ENCODE results near the gene ASS1. TPM values are rescaled to one million over a fixed set of nuclear protein-coding genes. Genes with fewer than 3 reads are reported as not detected.

ASS1 gene
- polyA plus RNA-seq, 5 donors: 12.2 to 33.2 (median 22.0) TPM

DNA sequence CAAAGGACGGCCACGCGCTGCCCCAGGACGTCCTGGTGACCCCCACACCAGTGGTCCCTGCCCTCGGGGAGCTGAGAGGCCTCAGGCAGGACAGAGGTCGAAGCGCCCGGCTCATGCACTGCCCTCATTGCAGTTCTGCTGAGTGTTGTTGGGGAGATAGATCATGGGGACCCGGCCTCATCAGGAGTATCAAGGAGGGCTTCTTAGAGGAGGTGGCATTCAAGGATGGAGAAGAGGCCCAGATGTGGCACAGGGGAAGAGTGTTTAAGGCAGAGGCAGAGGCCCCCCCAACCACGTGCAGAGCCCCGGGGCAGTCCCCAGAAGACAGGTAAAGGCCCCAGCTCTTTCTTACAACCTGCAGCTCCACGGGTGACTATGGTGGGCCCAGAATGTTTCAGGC is 26.2 kb downstream of the ASS1 start:
- DNase-seq: no peak

DNA sequence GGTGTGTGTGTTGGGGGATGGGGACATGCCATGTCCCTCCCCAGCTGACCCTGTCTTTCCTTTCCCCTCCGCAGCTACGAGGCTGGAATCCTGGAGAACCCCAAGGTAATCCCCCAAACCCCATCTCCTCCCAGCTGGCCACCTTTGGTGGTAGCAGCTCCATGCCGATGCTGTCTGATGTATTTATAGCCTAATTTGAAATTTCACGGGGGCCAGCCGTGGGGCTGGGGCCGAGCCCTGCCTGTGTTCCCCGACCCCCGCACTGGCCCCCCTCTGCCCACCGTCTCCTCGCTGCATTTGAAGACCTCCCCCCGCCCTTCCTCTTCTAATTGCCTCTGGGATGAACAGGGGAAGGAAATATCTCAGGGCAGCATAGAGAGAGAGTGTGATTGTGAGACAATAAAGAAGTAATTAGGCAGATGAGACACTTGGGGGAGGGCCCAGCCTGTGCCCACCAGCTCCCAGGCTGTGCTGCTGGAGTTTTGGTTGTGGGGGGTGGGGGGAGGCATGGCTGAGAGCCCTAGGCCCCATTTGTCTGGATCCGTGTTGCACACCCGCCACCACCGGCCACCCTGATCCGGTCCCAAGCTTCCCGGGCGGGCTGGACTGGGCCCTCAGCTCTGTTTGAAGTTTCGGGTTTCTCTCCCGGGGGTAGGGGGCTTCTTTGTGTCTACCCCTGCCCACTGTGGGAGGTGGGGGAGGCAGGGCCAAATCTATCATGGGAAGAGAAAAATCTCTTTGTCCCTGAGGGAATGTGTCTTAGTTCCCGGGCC is 26.8 kb downstream of the ASS1 start:
- no peak for DNase-seq

DNA sequence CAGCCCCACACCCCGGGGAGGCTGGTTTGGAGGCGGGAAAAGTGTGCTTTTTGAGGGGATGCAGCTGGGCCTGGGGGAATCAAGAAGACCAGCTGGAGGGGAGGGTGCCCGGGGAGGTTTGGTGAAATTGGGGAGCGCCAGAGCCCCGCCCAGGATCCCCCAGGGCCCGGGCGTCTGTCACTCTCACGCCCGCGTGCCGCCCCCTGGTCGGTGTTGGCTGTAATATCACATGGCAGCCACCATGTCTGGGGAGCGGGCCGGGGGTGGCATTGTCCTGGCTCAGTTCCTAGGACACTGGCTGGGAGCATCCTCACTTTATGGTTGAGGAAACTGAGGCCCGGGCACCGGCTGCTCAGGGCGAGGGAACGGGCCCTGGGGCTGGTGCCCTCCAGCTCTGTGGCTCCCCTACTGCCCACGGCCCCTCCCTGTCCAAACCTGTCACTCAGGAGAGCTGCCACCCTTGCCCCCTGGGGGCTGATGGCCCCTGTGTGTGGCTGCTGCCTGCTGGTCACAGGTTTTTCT is 27.5 kb downstream of the ASS1 start:
- DNase-seq: no peak

DNA sequence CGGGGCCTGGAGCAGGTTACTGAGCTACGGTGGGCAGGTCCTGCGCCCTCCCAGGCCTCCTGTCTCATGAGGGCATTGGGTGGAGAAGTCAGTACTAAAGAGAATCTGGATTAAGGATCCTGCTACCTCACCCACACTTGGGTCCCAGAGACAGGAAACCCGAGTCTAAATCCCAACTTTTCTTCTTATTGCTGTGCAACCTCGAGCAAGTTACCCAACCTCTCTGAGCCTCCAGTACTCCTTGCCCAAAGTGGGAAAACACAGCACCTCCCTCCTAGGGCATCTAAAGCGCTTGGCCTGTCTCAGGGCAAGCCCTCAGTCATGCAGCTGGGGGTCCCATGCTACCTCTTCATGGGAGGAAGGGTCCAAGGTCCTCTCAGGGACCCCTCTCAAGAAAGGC is 28.2 kb downstream of the ASS1 start:
- no peak for DNase-seq

DNA sequence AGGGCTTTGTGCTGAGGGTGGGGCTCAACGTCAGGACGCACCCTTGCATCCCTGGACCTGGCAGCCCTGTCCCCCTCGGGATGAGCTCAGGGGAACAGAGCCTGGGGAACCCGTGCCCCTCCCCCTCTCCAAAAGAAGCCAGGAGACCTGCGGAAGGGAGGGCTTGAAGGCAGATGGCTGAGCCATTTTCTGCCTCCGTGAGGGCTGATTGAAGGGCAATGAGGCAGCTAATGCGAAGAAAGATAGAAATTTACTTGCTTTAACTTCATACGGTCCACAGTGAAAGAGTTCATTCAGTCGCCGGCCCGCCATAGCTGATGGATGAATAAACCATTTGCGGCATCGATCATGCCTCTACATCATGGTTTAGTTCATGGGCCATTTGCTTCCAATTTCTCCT is 28.8 kb downstream of the ASS1 start:
- DNase-seq: no peak

DNA sequence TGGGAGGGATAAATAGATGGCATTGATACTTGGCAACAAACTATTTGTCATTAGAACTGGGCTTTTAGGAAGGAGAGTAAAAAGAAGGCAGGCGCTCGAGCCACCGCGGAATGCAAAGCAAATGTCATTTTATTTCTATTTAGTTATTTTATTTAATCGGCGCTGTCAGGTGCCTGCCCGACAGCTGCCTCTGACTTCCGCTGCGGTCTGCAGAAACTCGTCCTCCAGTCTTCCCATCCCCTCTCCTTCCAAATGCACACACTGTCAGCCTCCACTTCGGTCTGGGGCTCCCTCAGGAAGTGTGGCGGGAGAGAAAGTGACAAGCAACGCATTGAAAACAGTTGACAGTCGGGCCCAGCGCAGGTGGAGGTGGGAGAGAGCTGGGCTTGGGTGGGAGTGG is 29.3 kb downstream of the ASS1 start:
- no peak for DNase-seq

DNA sequence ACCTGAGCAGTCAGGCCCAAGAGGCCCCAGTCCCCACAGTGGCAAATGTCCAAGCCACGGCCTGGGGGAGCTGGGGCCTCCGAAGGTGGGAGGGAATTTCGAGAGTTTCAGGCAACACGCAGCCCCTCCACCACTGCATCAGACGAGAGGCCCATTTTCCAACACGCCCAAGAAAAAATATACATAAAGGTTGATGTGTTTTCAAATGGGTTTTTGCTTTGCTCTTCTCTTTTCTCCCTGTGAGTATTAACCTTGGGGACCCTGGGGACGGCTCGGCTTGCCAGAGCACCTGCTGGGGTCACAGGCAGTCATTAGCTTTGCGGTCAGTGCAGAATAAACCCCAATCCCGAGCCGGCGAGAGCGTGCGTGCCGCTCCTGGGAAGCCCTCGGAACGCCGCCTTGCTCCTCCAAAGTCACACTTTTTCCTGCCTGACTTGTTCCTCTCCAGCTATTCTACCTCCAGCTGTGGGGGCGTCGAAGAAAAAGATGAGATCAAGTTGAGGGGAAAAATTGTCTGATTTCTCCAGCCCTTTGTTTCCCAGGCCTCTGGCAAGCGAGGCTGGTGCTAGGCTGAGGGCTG is 31.5 kb downstream of the ASS1 start:
- DNase-seq: no peak

DNA sequence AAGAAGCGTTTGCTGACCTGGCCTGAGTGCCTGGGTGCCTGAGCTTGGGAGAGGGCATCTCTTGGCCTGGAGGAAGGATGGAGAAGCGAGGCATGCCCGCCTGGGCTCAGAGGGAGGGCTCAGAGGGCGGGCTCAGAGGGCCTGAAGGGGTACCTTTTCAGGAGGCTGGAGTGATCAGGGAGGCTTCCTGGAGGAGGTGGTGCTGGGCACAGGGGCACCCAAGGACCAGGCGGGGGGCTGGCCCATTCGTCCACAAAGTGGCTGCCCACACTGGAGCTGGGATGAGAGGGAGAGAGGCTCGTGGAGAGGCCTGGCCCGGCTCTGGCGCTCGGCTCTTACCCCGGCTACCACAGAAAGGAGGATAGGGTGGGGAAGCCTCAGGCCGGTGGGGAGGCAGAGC is 32.8 kb downstream of the ASS1 start:
- no peak for DNase-seq

DNA sequence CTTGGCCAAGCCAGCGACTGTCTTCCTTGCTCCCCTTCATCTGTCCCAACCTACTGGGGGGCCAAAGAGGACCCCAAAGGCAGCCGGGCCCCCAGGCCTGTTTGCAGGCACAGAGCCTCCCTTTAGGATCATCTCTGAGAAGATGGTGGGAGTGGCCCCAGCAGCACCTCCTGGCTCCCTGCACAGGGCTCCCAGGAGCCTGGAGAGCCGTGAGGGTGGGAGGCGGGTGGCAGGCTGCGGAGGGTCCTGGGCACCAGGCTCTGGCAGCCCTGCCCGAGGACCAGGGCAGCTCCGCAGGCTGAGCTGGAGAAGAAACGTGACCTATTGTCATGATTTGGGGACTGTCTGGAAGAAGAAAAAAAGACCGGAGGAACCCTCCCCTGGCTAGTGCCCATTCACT is 33.4 kb downstream of the ASS1 start:
- DNase-seq: no peak

DNA sequence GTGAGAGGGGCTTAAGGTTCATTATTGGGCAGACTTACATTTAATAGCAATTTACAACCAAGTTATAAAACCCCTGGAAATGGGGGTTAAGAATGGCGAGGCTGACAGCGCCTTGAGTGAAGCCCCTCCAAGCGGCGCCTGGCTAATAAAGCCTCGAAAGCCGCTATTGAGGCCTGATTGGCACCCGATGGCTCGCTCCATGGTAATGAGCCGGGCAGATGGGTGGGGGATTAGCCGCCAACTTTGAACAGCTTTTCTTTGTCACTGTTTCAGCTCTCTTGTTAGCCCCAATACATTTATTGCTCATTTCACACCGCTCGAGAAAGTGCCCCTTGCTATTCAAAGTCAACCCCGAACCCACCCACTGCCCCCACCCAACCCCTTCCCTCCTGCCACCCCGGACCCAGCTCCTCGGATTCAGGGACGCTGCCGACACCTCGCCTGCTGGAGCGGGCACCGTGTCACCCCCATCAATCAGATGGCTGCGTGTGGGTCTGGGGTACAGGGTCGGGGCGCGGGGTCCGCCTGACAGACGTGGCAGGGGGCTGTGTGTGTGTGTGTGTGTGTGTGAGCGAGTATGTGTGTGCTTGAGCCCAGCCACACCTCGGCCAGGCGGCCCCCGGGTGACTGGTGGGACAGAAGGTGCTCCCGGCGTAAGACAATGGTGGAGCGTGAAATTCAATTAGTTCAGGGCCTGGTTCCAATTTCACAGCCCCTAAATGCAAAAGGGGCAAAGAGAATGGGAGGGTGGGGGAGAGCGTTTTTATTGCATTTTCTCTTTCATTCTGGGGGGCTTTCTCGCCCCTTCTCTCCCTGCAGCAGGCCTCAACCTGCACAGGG is 34.2 kb downstream of the ASS1 start:
- DNase-seq: no peak

DNA sequence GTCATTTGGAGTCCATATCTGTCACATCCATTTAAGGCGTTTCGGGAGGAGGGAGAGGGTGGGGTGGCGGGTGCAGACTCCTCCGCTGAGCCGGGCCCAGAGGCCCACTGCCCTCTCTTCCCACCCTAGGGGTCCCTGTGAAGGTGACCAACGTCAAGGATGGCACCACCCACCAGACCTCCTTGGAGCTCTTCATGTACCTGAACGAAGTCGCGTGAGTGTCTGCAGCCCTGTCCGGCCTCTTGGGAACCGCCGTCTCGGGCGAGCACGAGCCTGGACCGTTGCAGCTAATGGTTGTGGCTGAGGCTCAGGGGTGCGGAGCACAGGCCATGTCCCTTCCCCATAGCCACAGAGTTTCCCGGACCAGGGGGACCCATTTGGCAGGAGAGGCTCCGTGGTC is 34.8 kb downstream of the ASS1 start:
- DNase-seq: no peak

DNA sequence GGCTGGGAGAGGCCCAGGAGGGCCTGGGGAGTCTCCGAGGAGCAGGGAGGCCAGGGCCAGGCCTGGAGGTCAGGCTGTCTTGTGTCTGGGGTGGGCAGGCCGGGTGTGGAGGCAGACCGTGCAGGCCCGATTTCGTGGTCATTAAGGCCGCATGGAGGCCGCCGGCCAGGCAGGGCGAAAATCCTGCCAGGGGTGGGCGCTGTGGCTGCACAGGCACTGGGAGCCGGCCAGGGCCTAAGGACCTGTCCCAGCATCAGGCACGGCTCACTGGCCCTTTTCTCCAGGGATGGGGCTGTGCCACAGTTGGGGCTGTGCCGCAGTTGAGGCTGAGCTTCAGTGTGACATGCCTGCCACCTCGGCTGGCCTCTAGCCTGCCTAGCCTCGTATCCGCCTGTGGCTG is 35.9 kb downstream of the ASS1 start:
- no peak for DNase-seq

DNA sequence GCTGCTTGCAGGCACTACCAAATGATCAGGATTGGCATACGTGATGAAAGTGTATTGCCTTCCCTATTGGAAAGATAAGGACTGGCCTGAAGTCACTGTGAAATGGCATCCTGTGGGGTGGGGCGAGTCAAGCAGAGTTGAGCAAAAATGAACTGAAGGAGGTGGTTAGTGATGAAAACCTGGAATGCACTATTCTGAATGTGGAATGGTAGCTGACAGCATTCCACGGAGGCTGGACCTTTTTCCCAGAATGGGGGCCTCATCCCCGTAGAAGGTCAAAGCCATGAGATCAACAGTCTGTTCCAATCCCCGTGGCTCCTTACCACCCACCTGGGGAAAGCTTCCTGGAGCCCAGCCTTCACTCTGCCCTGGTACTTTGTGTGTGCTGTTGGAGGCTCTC is 37.7 kb downstream of the ASS1 start:
- DNase-seq: no peak

DNA sequence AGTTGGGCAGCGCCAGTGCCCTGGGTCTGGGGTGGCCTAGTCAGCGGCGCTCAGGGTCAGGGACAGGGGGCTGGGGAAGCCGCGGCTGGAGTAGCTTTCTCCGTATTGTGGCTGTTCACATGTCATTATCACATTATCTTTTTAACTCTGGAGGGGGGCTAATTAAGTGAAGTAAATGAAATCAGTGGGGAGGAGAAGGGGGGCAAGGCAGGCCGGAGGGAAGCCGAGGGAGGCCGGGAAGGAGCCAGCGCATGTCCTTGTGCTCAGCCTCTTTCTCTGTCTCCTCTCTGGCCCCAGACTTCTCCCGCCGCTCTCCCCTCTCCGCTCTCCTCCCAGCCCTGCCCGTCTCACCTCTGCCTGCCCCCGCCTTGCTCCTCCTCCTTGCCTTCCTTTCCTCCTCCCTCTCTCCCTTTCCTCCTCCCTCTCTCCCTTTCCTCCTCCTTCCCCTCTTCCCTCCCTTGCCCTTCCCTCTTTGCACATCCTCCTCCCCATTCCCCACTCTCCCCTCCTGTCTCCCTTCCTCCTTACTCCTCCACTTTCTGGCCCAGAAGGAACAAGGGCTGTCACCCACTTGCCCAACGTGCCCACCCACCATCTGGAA is 38.7 kb downstream of the ASS1 start:
- no peak for DNase-seq

DNA sequence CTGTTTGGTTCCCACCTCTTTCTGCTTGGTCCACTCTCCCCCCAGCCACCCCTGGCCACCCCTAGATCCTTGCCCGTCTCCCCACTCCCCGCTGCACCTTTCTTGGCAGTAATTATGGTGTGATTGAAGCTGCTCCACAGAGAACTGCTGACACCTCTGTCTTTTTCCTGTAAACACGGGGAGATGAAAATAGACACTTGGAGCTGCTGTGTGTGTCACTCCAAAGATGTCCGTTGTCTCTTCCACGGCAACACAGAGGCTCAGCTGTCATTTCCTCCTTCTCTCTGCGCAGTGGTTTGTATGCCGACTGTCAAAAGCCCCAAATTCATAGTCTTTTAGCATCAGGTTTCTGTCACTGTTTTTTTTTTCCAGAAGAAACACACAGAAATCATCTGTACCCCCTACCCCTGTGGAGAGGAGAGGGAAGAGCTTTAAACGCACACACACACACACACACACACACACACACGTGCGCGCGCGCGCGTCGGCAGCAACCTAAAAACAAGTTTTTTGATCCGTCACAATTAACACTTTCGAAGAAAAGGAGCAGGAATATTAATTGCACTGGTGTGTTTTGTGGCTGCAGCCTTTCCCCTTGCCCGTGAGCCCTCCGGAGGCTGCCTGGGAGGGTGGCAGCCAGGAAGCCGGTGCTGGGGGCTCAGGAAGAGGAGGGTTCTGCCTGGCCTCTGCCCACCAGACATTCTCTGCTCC is 39.8 kb downstream of the ASS1 start:
- no peak for DNase-seq

DNA sequence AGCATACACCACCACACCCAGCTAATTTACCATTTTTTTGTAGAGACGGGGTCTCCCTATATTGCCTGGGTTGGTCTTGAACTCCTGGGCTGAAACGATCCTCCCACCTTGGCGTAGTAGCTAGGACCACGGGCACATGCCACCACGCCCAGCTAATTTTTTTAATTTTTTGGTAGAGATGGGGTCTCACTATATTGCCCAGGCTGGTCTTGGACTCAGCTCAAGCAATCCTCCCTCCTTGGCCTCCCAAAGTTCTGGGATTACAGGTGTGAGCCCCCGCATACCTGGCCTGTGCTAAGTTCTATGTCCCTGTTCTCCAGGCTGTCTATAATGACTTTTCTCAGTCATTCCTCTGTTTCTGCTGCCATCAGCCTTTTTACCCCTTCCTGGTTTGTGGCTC is 41.3 kb downstream of the ASS1 start:
- DNase-seq: no peak

DNA sequence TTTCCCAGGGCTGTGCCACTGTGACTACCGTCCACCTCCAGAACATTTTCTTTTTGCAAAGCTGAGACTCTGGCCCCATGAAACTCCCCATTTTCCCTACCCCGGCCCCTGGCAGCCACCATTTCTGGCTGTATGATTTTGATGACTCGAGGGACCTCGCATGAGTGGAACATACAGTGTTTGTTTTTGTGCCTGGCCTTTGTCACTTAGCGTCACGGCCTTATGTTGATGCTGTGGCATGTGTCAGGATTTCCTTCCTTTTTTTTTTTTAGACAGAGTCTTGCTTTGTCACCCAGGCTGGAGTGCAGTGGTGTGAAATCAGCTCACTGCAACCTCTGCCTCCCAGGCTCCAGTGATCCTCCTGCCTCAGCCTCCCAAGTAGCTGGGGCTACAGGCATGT is 42.7 kb downstream of the ASS1 start:
- no peak for DNase-seq

DNA sequence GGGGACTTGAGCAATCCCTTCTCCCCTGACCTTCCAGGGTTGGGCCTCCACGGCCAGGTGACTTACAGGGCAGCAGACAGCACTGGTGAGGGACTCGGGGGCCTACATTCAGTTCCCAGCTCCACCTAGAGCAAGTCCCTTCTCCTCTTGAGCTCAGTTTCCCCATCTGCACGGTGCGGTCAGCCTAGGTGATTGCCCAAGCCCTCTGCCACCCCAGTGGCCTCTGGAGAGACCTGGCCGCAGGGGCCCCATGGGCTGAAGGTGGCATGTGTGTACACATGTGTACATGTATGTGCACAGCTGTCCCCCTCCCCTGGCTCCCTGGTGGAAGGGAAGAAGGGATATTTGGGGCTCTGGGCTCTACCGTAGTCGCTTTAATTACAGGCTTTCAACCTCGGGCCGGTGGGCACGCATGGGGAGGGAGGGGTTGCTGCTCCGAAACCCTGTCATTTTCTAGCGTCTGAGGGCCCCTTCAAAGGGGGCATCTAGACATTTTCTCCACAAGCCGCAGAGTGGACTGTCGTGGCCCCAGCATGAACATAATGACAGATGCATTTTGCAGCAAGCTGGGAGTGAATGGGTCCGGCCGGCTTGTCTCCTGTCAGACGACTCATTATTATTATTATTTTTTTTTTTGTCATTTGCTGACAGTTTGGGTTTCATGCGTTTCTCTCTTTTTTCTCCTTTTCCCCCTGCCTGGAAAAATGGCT is 44.0 kb downstream of the ASS1 start:
- DNase-seq: no peak

DNA sequence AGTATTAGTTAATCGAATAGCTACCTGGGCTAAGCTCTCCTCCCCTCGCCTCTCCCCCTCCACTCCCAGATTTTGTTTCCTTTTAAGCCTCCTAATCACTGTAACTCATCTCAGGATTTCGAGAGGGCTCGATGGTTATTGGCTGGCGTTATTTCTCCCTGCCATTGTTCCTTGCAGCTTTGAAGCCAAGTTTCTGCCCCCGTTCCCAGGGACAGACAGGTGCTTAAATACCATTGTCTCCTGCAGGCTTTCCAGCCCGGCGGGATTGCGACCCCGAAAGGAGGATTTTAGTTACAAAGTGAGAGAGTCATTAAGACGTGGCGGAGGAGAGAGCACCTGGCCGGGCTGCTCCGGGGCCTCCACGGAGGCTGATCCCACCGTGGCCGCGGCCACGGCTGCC is 46.2 kb downstream of the ASS1 start:
- DNase-seq: no peak

DNA sequence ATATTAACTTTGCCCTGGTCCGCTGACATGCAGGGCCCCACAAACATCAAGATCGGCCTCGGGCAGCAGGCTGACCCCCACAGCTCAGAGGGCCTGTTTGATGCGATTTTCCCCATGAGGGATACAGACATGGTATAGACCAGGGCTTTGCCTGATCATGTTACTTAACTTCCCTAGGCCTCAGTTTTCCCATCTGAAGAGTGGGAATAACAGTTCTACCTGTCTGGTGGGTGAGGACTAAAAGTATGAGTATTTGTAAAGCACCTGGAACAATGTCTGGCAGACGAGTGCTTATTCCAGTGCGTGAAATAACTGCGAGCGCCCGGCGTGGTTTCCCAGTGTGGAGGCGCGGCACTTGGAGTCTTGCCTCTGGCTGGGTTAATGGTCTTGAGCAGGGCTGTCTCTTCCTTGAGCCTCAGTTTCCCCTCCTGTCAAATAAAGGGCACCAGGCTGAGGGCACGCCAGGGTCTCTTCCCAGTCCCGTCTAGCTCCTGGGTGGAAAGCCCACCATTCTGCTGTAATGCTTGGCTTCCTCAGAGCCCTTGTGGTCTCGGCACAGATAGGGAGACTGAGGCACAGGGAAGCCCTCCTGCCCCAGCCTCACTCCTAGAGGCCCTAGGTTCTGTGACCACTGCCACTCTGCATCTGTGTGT is 47.2 kb downstream of the ASS1 start:
- DNase-seq: no peak

DNA sequence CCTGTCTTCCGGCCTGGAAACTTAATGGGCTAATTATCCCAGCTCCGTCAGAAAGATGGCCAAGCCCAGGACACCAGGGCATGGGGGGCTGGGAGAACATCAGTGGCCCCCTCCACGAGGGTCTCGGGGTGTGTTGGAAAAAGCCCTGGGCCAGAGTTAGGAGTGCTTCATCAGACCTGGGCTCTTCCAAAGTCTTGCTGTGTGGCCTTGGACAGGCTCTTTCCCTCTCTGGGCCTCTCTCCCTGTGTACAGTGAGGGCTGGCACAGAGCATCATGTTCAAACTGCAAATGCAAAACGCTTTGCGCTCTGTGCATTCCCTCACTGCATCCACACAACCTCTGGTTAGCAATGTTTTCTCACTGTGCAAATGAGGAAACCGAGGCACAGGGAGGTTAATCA is 48.3 kb downstream of the ASS1 start:
- DNase-seq: no peak
